Measurements from ENCODE around the gene PLSCR5. TPM values are rescaled to one million over a fixed set of nuclear protein-coding genes. Genes with fewer than 3 reads are reported as not detected.

PLSCR5 gene
- total and polyA plus RNA-seq, 4 donors, result not detected

DNA sequence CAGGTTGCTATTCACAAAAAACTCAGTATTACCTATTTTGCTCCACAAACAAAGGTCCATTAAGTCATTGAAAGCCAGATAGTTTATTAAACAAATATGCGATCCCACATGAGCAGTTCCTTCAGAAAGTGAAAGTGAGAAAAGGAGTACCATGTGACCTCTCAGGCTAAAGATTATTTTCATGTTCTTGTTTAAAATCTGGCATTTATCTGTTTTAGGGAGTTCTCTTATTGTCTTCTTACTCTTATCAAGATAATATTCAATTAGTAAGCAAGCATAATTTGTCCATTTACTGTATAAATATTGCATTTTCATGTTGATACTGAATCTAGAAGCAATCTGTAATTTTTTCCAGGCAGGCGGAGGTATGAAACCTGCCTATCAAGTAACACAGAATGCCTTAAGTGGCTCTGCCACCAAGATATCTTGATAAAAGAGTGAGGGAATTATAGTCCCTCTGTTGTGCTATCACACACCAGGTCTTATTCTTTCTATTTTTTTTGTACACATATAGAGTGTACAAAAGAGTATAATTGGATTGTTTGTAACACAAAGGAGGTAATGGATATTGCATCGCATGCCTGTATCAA, 20.1 kb upstream of the PLSCR5 start:
- TF ChIP-seq YY1 (IDR thresholded peaks at IDR 0.05) (peak; percentile 25), HNF4G (IDR thresholded peaks at IDR 0.05) (no peak), HNF4A (conservative IDR thresholded peaks at IDR 0.05) (peak; percentile 7 to 46), TAF1 (conservative IDR thresholded peaks at IDR 0.05) (no peak)
- no peaks in the 10 kb centered on the region for H3K27me3 ChIP-seq (ENCODE audit: control insufficient read depth in 4 of 4, insufficient read depth in 4 of 4, low read length in 3 of 4)
- H3K27ac ChIP-seq (ENCODE audit: low read depth in 1 of 2, low read length in 2 of 2), result no peak overlapping the region
- peaks cover 0 to 2% (median 0%) of the 10 kb centered on the region in 4 donors for H3K4me1 ChIP-seq (ENCODE audit: control insufficient read depth in 4 of 4, insufficient read depth in 4 of 4, low read length in 3 of 4)
- H3K9me3 ChIP-seq (ENCODE audit: control insufficient read depth in 4 of 4, low read length in 3 of 4), result no peaks in the 10 kb centered on the region
- no peak for DNase-seq (ENCODE audit: low spot score)
- H3K36me3 ChIP-seq (ENCODE audit: control insufficient read depth in 4 of 4, insufficient read depth in 3 of 4, low read depth in 1 of 4, low read length in 3 of 4), result no peaks in the 10 kb centered on the region
- peak overlapping the region; percentile 59 to 81 for H3K9ac ChIP-seq (ENCODE audit: low read depth in 1 of 2, low read length in 2 of 2)
- peak overlapping the region; percentile 31 to 70 (median 59) for H3K4me3 ChIP-seq (ENCODE audit: low read depth in 1 of 3, low read length in 3 of 3)
- 49% methylated on average over 3 of the region's 3 CpGs for WGBS

DNA sequence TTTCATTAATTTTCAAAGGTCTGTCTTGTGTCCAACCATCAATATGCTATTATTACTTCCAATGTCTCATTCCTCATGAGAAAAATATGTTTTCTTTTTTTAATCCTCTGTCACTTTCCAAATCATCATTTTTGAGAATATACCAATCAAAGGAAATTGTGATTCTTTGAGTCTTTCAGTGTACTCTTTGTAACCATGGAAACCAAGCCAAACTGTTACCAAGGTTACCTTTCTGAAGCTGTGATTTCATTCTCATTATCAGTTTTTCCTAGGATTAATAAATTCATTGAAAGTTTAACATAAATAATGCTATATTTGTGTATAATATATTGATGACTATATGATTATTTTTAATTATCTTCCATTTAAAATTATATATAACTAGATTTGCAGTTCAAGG, 16.6 kb upstream of the PLSCR5 start:
- TF ChIP-seq, protein P1, sequence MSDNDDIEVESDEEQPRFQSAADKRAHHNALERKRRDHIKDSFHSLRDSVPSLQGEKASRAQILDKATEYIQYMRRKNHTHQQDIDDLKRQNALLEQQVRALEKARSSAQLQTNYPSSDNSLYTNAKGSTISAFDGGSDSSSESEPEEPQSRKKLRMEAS (IDR thresholded peaks at IDR 0.05), result no peak
- TF ChIP-seq YY1 (IDR thresholded peaks at IDR 0.05), result no peak
- TF ChIP-seq JUND (IDR thresholded peaks at IDR 0.05), result no peak
- no peak for DNase-seq (ENCODE audit: low spot score)
- Histone ChIP-seq H3K27ac (ENCODE audit: low read depth in 1 of 2, low read length in 2 of 2) (no peak overlapping the region), H3K4me3 (ENCODE audit: low read depth in 1 of 3, low read length in 3 of 3) (no peak overlapping the region), H3K4me1 (ENCODE audit: control insufficient read depth in 4 of 4, insufficient read depth in 4 of 4, low read length in 3 of 4) (peaks cover 0 to 2% (median 0%) of the 10 kb centered on the region in 4 donors), H3K9ac (ENCODE audit: low read depth in 1 of 2, low read length in 2 of 2) (no peak overlapping the region), H3K27me3 (ENCODE audit: control insufficient read depth in 4 of 4, insufficient read depth in 4 of 4, low read length in 3 of 4) (no peaks in the 10 kb centered on the region), H3K9me3 (ENCODE audit: control insufficient read depth in 4 of 4, low read length in 3 of 4) (no peaks in the 10 kb centered on the region), H3K36me3 (ENCODE audit: control insufficient read depth in 4 of 4, insufficient read depth in 3 of 4, low read depth in 1 of 4, low read length in 3 of 4) (no peaks in the 10 kb centered on the region)

DNA sequence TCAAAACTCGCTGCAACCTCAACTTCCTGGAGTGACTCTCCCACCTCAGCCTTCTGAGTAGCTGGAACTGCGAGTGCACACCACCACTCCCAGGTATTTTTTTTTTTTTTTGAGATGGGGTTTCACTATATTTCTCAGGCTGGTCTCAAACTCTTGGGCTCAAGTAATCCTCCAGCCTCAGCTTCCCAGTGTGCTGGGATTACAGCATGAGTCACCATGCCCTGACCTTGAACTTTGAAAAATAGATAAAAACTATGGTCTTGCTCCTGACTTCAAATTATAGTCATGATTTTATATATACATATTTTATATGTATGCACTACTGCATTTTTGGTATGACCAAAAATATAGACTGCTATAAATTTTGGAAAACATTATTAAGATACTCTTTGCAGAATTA, 6.9 kb upstream of the PLSCR5 start:
- no peak for DNase-seq (ENCODE audit: low spot score)
- H3K4me1 ChIP-seq (ENCODE audit: control insufficient read depth in 4 of 4, insufficient read depth in 4 of 4, low read length in 3 of 4), result no peaks in the 10 kb centered on the region
- H3K27ac ChIP-seq (ENCODE audit: low read depth in 1 of 2, low read length in 2 of 2), result no peak overlapping the region
- H3K27me3 ChIP-seq (ENCODE audit: control insufficient read depth in 4 of 4, insufficient read depth in 4 of 4, low read length in 3 of 4), result peaks cover 0 to 7% (median 0%) of the 10 kb centered on the region in 4 donors
- H3K4me3 ChIP-seq (ENCODE audit: low read depth in 1 of 3, low read length in 3 of 3), result no peak overlapping the region
- no peak overlapping the region for H3K9ac ChIP-seq (ENCODE audit: low read depth in 1 of 2, low read length in 2 of 2)
- 83% methylated on average over 2 of the region's 2 CpGs for WGBS
- no peaks in the 10 kb centered on the region for H3K9me3 ChIP-seq (ENCODE audit: control insufficient read depth in 4 of 4, low read length in 3 of 4)
- TF ChIP-seq FOXA1 (IDR thresholded peaks at IDR 0.05), result no peak
- H3K36me3 ChIP-seq (ENCODE audit: control insufficient read depth in 4 of 4, insufficient read depth in 3 of 4, low read depth in 1 of 4, low read length in 3 of 4), result no peaks in the 10 kb centered on the region

DNA sequence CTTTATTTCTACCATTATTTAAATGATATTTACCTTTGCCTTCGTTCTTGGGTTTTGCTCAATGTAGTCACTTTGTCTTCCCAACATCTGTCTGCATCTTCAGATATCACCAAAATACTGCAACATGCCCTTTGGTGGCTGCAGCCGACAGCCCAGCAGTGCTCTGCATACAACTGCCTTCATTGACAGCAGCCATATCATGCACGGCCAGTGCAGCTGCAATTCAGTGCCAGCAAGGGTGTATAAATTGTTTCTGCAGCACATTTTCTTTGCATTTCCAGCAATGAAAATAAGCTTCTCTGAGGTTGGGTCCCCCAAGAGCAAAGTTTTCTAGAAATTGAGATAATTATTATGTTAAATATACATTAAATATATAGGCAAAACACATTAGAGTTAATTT, 6.0 kb upstream of the PLSCR5 start:
- Histone ChIP-seq H3K9ac (ENCODE audit: low read depth in 1 of 2, low read length in 2 of 2) (no peak overlapping the region), H3K36me3 (ENCODE audit: control insufficient read depth in 4 of 4, insufficient read depth in 3 of 4, low read depth in 1 of 4, low read length in 3 of 4) (no peaks in the 10 kb centered on the region), H3K4me1 (ENCODE audit: control insufficient read depth in 4 of 4, insufficient read depth in 4 of 4, low read length in 3 of 4) (no peaks in the 10 kb centered on the region), H3K27ac (ENCODE audit: low read depth in 1 of 2, low read length in 2 of 2) (no peak overlapping the region), H3K27me3 (ENCODE audit: control insufficient read depth in 4 of 4, insufficient read depth in 4 of 4, low read length in 3 of 4) (peaks cover 0 to 7% (median 0%) of the 10 kb centered on the region in 4 donors), H3K4me3 (ENCODE audit: low read depth in 1 of 3, low read length in 3 of 3) (no peak overlapping the region), H3K9me3 (ENCODE audit: control insufficient read depth in 4 of 4, low read length in 3 of 4) (no peaks in the 10 kb centered on the region)
- DNase-seq (ENCODE audit: low spot score), result no peak
- WGBS, result 45% methylated on average over 3 of the region's 3 CpGs
- TF ChIP-seq, protein P2, sequence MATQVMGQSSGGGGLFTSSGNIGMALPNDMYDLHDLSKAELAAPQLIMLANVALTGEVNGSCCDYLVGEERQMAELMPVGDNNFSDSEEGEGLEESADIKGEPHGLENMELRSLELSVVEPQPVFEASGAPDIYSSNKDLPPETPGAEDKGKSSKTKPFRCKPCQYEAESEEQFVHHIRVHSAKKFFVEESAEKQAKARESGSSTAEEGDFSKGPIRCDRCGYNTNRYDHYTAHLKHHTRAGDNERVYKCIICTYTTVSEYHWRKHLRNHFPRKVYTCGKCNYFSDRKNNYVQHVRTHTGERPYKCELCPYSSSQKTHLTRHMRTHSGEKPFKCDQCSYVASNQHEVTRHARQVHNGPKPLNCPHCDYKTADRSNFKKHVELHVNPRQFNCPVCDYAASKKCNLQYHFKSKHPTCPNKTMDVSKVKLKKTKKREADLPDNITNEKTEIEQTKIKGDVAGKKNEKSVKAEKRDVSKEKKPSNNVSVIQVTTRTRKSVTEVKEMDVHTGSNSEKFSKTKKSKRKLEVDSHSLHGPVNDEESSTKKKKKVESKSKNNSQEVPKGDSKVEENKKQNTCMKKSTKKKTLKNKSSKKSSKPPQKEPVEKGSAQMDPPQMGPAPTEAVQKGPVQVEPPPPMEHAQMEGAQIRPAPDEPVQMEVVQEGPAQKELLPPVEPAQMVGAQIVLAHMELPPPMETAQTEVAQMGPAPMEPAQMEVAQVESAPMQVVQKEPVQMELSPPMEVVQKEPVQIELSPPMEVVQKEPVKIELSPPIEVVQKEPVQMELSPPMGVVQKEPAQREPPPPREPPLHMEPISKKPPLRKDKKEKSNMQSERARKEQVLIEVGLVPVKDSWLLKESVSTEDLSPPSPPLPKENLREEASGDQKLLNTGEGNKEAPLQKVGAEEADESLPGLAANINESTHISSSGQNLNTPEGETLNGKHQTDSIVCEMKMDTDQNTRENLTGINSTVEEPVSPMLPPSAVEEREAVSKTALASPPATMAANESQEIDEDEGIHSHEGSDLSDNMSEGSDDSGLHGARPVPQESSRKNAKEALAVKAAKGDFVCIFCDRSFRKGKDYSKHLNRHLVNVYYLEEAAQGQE (IDR thresholded peaks at IDR 0.05), result no peak
- TF ChIP-seq NR2F2 (IDR thresholded peaks at IDR 0.05) (no peak), YY1 (IDR thresholded peaks at IDR 0.05) (no peak), RAD21 (IDR thresholded peaks at IDR 0.05) (no peak), JUND (IDR thresholded peaks at IDR 0.05) (no peak), EGR1 (IDR thresholded peaks at IDR 0.05; ENCODE audit: low read depth in 2 of 2) (no peak), SP1 (IDR thresholded peaks at IDR 0.05) (no peak), RXRA (IDR thresholded peaks at IDR 0.05) (no peak), FOXA1 (IDR thresholded peaks at IDR 0.05) (no peak), TAF1 (conservative IDR thresholded peaks at IDR 0.05) (no peak), HNF4G (IDR thresholded peaks at IDR 0.05) (no peak)
- TF ChIP-seq, protein P3, sequence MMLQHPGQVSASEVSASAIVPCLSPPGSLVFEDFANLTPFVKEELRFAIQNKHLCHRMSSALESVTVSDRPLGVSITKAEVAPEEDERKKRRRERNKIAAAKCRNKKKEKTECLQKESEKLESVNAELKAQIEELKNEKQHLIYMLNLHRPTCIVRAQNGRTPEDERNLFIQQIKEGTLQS (IDR thresholded peaks at IDR 0.05), result no peak
- TF ChIP-seq, protein P1 (IDR thresholded peaks at IDR 0.05), result no peak
- TF ChIP-seq, protein P4, sequence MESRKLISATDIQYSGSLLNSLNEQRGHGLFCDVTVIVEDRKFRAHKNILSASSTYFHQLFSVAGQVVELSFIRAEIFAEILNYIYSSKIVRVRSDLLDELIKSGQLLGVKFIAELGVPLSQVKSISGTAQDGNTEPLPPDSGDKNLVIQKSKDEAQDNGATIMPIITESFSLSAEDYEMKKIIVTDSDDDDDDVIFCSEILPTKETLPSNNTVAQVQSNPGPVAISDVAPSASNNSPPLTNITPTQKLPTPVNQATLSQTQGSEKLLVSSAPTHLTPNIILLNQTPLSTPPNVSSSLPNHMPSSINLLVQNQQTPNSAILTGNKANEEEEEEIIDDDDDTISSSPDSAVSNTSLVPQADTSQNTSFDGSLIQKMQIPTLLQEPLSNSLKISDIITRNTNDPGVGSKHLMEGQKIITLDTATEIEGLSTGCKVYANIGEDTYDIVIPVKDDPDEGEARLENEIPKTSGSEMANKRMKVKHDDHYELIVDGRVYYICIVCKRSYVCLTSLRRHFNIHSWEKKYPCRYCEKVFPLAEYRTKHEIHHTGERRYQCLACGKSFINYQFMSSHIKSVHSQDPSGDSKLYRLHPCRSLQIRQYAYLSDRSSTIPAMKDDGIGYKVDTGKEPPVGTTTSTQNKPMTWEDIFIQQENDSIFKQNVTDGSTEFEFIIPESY (IDR thresholded peaks at IDR 0.05), result no peak

All from liver (tissue), 9 donors.